A549 (cell line): ENCODE measurements around the gene C18orf63. TPM values are rescaled to one million over a fixed set of nuclear protein-coding genes. Genes with fewer than 3 reads are reported as not detected.

Experiments
- ATAC-seq, 2 experiments: fragments of 200-7000 bp in 1 of 2; fragments of >200 bp in 1 of 2; cut with Nextera tagmentation in 1 of 2; cut with Tn5 transposase in 1 of 2; 3 replicates each; pipeline versions ENCODE4 v1.8.0 to v1.9.1; 2018 to 2020; ENCODE audit warnings: mild to moderate bottlenecking in 1 of 2, moderate library complexity in 1 of 2
- CTCF ChIA-PET: fragments of 300-600 bp; sonication (Branson Sonifier 250); formaldehyde crosslinking; extraction: SDS; loops from one replicate; lab custom pipeline; 2021; ENCODE audit warnings: antibody characterized with exemption, inconsistent platforms; lab: Yijun Ruan, JAX
- POLR2A ChIA-PET: fragments of 350-600 bp; formaldehyde crosslinking; extraction: SDS; loops from one replicate; lab custom pipeline; 2021; ENCODE audit warnings: antibody characterized with exemption, inconsistent platforms; lab: Yijun Ruan, JAX
- DNase-seq, 2 experiments: peaks; one replicate each; pipeline versions ENCODE4 v3.0.0 to v3.0.0-alpha.2; 2011 to 2016; ENCODE audit warnings: low read depth in 1 of 2, low spot score in 1 of 2
- FAIRE-seq: peaks from 2 replicates; lab custom pipeline; 2011; peaks lifted over from hg19 to GRCh38; lab: Jason Lieb, UNC
- H3K27ac ChIP-seq, 2 experiments: fragments of >200 bp; sonication (Bioruptor Twin); formaldehyde crosslinking; 3 replicates each; pipeline ENCODE4 v1.5.1; 2016 to 2017
- H3K4me1 ChIP-seq: fragments of >200 bp; sonication (Bioruptor Twin); formaldehyde crosslinking; 3 replicates; pipeline ENCODE4 v1.6.1; 2016
- H3K4me2 ChIP-seq: fragments of >200 bp; sonication (Bioruptor Twin); formaldehyde crosslinking; 3 replicates; pipeline ENCODE4 v1.6.1; 2016
- H3K4me3 ChIP-seq: fragments of >200 bp; sonication (Bioruptor Twin); formaldehyde crosslinking; 3 replicates; pipeline ENCODE4 v1.5.1; 2016
- H3K9me3 ChIP-seq: fragments of >200 bp; sonication (Bioruptor Twin); formaldehyde crosslinking; 3 replicates; pipeline ENCODE4 v1.6.1; 2016
- CBX2 ChIP-seq: fragments of 200-600 bp; sonication (generic); IDR thresholded peaks from 2 replicates; pipeline ENCODE4 v1.6.1; 2016; ENCODE audit warnings: low read depth, mild to moderate bottlenecking, borderline replicate concordance
- CBX8 ChIP-seq: fragments of 200-600 bp; sonication (generic); IDR thresholded peaks from 2 replicates; pipeline ENCODE4 v1.6.1; 2016
- CHD2 ChIP-seq: fragments of 150-350 bp; IDR thresholded peaks from 2 replicates; pipeline ENCODE4 v1.6.1; 2014; ENCODE audit warnings: low read length; ENCODE audit not compliant: partially characterized antibody
- CHD4 ChIP-seq: fragments of 200-600 bp; sonication (generic); IDR thresholded peaks from 2 replicates; pipeline ENCODE4 v1.6.1; 2016; ENCODE audit warnings: antibody characterized with exemption, mild to moderate bottlenecking, borderline replicate concordance
- EP300 ChIP-seq, 2 experiments: fragments of >200 bp; sonication (Bioruptor Twin); formaldehyde crosslinking; IDR thresholded peaks; 2 replicates in 1 of 2; 3 replicates in 1 of 2; pipeline ENCODE4 v1.6.1; 2016 to 2017
- FOXS1 ChIP-seq: fragments of 250-450 bp; sonication (Bioruptor Pico); IDR thresholded peaks from 2 replicates; pipeline ENCODE4 v1.5.0; 2020; ENCODE audit warnings: mild to moderate bottlenecking, moderate library complexity
- GATA3 ChIP-seq: IDR thresholded peaks from 2 replicates; pipeline ENCODE4 v1.6.1; 2012; ENCODE audit warnings: borderline replicate concordance
- HDAC2 ChIP-seq: fragments of 200-600 bp; sonication (generic); IDR thresholded peaks from 2 replicates; pipeline ENCODE4 v1.6.1; 2016
- HEYL ChIP-seq: fragments of 250-450 bp; sonication (Bioruptor Pico); IDR thresholded peaks from 2 replicates; pipeline ENCODE4 v1.8.0; 2021; ENCODE audit warnings: mild to moderate bottlenecking, moderate library complexity
- HOXB13 ChIP-seq: fragments of 250-450 bp; sonication (Bioruptor Pico); IDR thresholded peaks from 2 replicates; pipeline ENCODE4 v1.5.0; 2020; ENCODE audit warnings: low read depth, mild to moderate bottlenecking, moderate library complexity
- JUN ChIP-seq, 2 experiments: fragments of >200 bp; sonication (Bioruptor Twin); formaldehyde crosslinking; IDR thresholded peaks; 2 replicates in 1 of 2; 3 replicates in 1 of 2; pipeline ENCODE4 v1.6.1; 2016 to 2017
- KDM1A ChIP-seq: fragments of 200-600 bp; sonication (generic); IDR thresholded peaks from 2 replicates; pipeline ENCODE4 v1.6.1; 2016; ENCODE audit warnings: low read depth, mild to moderate bottlenecking
- KDM5A ChIP-seq: fragments of 200-600 bp; sonication (generic); IDR thresholded peaks from 2 replicates; pipeline ENCODE4 v1.6.1; 2016; ENCODE audit warnings: antibody characterized with exemption, mild to moderate bottlenecking
- MYC ChIP-seq: IDR thresholded peaks from 2 replicates; pipeline ENCODE4 v1.6.1; 2012; ENCODE audit warnings: mild to moderate bottlenecking, inconsistent platforms, low read length, improper control_type of control experiment, borderline replicate concordance
- NFE2L2 ChIP-seq: fragments of 150-350 bp; conservative IDR thresholded peaks from 2 replicates; pipeline ENCODE4 v1.6.1; 2014; ENCODE audit warnings: low read length
- NR3C1 ChIP-seq: fragments of >200 bp; sonication (Bioruptor Twin); formaldehyde crosslinking; IDR thresholded peaks from 3 replicates; pipeline ENCODE4 v1.6.1; 2017
- POLR2AphosphoS2 ChIP-seq: conservative IDR thresholded peaks from 2 replicates; pipeline ENCODE4 v1.6.1; 2012; ENCODE audit warnings: low read length, improper control_type of control experiment, inconsistent platforms
- RARB ChIP-seq: fragments of 250-450 bp; sonication (Bioruptor Pico); IDR thresholded peaks from 2 replicates; pipeline ENCODE4 v1.8.0; 2021; ENCODE audit warnings: mild to moderate bottlenecking, moderate library complexity
- RCOR1 ChIP-seq: fragments of 150-350 bp; IDR thresholded peaks from 2 replicates; pipeline ENCODE4 v1.6.1; 2014; ENCODE audit warnings: antibody characterized with exemption, low read length, low read depth
- SREBF2 ChIP-seq: fragments of 450-650 bp; IDR thresholded peaks from 2 replicates; pipeline ENCODE4 v1.6.1; 2014; ENCODE audit warnings: mild to moderate bottlenecking, moderate library complexity
- TFCP2L1 ChIP-seq: fragments of 250-450 bp; sonication (Bioruptor Pico); IDR thresholded peaks from 2 replicates; pipeline ENCODE4 v1.5.0; 2021; ENCODE audit warnings: mild to moderate bottlenecking
- TP53 ChIP-seq: fragments of 250-450 bp; sonication (Bioruptor Pico); IDR thresholded peaks from 2 replicates; pipeline ENCODE4 v1.5.0; 2021; ENCODE audit warnings: mild to moderate bottlenecking, moderate library complexity
- WGBS: methylation state at CpG from one replicate; pipeline ENCODE4 v1.1.6; 2017; ENCODE audit errors: missing lambda C conversion rate; 5-methylcytosine and 5-hydroxymethylcytosine counted together
- polyA plus RNA-seq, 4 experiments: library from polyadenylated mRNA; depleted of rRNA in 3 of 4; stranded (reverse); fragments of >200 nt; fragmentation: RNase III in 1 of 4; extraction: RNeasy Plus Mini Kit Qiagen cat#74134 plus additional on column Dnase treatment in 1 of 4; gene quantifications; 2 replicates in 3 of 4; 3 replicates in 1 of 4; pipeline ENCODE4 v1.2.3, GENCODE V29; 2011 to 2017
- TF ChIP-seq, protein P1 (sequence below): IDR thresholded peaks from 2 replicates; pipeline ENCODE4 v1.6.1; 2012
- TF ChIP-seq, protein P2 (sequence below): IDR thresholded peaks from 2 replicates; pipeline ENCODE4 v1.6.1; 2012
- TF ChIP-seq, protein P3 (sequence below): fragments of 250-450 bp; sonication (Bioruptor Pico); IDR thresholded peaks from 2 replicates; pipeline ENCODE4 v1.5.0; 2020; ENCODE audit warnings: low read depth, mild to moderate bottlenecking, moderate library complexity
- TF ChIP-seq, protein P4 (sequence below): fragments of >200 bp; sonication (Bioruptor Twin); formaldehyde crosslinking; IDR thresholded peaks from 3 replicates; pipeline ENCODE4 v1.6.1; 2016
- TF ChIP-seq, protein P5 (sequence below): fragments of >200 bp; sonication (Bioruptor Twin); formaldehyde crosslinking; IDR thresholded peaks from 2 replicates; pipeline ENCODE4 v1.6.1; 2016
- TF ChIP-seq, protein P6 (sequence below): IDR thresholded peaks from 2 replicates; pipeline ENCODE4 v1.6.1; 2012; ENCODE audit warnings: low read depth, borderline replicate concordance

C18orf63 gene
- polyA plus RNA-seq, 2 of the 4 experiments (the other 2 are of a cell fraction) = not detected

DNA sequence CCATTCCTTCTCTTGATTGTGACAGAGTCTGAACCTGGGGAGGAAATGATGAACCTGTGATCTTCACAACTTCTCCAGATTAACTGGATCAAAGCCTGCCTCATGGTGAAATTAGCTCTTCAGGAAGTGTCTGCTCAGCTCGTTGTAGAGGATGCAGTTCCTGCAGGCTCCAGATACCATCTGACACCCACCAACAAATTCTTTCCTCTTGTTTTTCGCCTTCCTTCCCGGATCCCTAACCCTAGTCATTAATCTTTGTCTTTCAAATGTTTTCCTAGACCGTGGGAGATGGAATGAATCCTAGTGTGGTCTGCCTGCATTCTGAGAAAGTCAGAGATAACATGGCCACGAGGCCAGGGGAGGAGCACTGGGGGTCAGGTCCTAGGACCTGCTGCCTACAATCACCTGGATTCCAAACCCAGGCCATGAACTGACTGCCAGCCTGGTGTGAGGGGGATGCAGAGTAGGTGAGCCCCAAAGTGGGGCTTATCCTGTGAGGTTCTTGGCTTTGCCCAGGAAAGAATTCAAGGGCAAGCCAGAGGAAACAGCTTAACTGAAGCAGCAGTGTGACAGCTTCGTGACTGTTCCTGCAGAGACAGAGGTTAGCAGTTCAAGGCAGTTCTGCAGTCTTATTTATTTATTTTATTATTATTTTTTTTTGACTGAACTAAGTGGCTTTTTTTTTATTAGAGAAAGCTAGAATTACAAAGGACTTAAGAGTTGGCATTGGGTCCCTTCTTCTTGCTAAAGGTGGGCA, 73.7 kb downstream of the C18orf63 start:
- ATAC-seq (no peak), FAIRE-seq (no peak), DNase-seq (no peak)
- WGBS = 1% methylated on average over 6 of the region's 6 CpGs
- ChIA-PET CTCF (no interaction called here), POLR2A (no interaction called here)
- no peak overlapping the region for H3K27ac ChIP-seq
- no peak for TF ChIP-seq RCOR1
- no peak for TF ChIP-seq HEYL (CRISPR knock-in tag)
- TF ChIP-seq HDAC2 = no peak
- TF ChIP-seq TFCP2L1 (CRISPR knock-in tag) = no peak
- TF ChIP-seq, protein P1, sequence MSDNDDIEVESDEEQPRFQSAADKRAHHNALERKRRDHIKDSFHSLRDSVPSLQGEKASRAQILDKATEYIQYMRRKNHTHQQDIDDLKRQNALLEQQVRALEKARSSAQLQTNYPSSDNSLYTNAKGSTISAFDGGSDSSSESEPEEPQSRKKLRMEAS = no peak
- no peak for TF ChIP-seq NR3C1
- TF ChIP-seq JUN (IDR thresholded peaks at IDR 0.05) = no peak
- no peak for TF ChIP-seq HOXB13 (CRISPR knock-in tag)
- no peak for TF ChIP-seq CBX2
- TF ChIP-seq MYC = no peak
- TF ChIP-seq KDM5A = no peak
- no peak overlapping the region for H3K4me2 ChIP-seq
- no peaks in the 10 kb centered on the region for H3K4me1 ChIP-seq
- H3K4me3 ChIP-seq = no peak overlapping the region
- no peaks in the 10 kb centered on the region for H3K9me3 ChIP-seq

DNA sequence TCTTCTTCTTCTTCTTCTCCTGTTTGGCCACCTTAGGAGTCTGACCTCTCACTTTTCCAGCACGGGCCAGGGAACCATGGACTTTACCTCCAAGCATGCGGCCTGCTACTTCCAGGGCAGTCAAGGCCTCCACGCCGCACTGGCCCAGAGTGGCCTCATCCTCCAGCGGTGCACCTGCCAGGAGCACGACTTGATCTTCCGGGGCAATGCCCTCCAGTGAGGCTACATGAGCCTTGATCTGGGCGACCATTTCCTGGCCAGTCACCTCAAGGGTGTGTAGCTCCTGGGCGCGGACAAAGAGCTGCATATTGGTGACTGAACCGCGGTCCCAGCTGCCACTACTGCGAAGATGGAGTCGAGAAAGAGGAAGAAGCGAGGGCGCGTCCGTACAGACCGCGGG, 74.4 kb downstream of the C18orf63 start:
- Histone ChIP-seq H3K4me2 (no peak overlapping the region), H3K9me3 (no peaks in the 10 kb centered on the region), H3K27ac (no peak overlapping the region), H3K4me3 (no peak overlapping the region), H3K4me1 (no peaks in the 10 kb centered on the region)
- no peak for TF ChIP-seq CBX8
- TF ChIP-seq HEYL (CRISPR knock-in tag) = no peak
- TF ChIP-seq EP300 (IDR thresholded peaks at IDR 0.05) = no peak
- TF ChIP-seq NFE2L2 = no peak
- TF ChIP-seq GATA3 = no peak
- no peak for TF ChIP-seq FOXS1
- TF ChIP-seq, protein P2, sequence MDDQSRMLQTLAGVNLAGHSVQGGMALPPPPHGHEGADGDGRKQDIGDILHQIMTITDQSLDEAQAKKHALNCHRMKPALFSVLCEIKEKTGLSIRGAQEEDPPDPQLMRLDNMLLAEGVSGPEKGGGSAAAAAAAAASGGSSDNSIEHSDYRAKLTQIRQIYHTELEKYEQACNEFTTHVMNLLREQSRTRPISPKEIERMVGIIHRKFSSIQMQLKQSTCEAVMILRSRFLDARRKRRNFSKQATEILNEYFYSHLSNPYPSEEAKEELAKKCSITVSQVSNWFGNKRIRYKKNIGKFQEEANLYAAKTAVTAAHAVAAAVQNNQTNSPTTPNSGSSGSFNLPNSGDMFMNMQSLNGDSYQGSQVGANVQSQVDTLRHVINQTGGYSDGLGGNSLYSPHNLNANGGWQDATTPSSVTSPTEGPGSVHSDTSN = no peak
- TF ChIP-seq TP53 (CRISPR knock-in tag) = no peak
- TF ChIP-seq, protein P3, sequence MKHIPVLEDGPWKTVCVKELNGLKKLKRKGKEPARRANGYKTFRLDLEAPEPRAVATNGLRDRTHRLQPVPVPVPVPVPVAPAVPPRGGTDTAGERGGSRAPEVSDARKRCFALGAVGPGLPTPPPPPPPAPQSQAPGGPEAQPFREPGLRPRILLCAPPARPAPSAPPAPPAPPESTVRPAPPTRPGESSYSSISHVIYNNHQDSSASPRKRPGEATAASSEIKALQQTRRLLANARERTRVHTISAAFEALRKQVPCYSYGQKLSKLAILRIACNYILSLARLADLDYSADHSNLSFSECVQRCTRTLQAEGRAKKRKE (CRISPR knock-in tag) = no peak
- TF ChIP-seq, protein P1 = no peak
- TF ChIP-seq RARB (CRISPR knock-in tag) = no peak
- TF ChIP-seq CHD4 = no peak
- TF ChIP-seq KDM1A = no peak
- TF ChIP-seq POLR2AphosphoS2 = no peak
- no peak for TF ChIP-seq MYC
- TF ChIP-seq, protein P4, sequence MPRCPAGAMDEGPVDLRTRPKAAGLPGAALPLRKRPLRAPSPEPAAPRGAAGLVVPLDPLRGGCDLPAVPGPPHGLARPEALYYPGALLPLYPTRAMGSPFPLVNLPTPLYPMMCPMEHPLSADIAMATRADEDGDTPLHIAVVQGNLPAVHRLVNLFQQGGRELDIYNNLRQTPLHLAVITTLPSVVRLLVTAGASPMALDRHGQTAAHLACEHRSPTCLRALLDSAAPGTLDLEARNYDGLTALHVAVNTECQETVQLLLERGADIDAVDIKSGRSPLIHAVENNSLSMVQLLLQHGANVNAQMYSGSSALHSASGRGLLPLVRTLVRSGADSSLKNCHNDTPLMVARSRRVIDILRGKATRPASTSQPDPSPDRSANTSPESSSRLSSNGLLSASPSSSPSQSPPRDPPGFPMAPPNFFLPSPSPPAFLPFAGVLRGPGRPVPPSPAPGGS = no peak
- TF ChIP-seq, protein P5, sequence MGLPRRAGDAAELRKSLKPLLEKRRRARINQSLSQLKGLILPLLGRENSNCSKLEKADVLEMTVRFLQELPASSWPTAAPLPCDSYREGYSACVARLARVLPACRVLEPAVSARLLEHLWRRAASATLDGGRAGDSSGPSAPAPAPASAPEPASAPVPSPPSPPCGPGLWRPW = no peak
- TF ChIP-seq CHD2 = no peak
- TF ChIP-seq, protein P6, sequence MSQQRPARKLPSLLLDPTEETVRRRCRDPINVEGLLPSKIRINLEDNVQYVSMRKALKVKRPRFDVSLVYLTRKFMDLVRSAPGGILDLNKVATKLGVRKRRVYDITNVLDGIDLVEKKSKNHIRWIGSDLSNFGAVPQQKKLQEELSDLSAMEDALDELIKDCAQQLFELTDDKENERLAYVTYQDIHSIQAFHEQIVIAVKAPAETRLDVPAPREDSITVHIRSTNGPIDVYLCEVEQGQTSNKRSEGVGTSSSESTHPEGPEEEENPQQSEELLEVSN = no peak
- no peak for TF ChIP-seq SREBF2
- DNase-seq (no peak), ATAC-seq (no peak), FAIRE-seq (no peak)
- ChIA-PET CTCF (no interaction called here), POLR2A (no interaction called here)
- WGBS = 63% methylated on average over 15 of the region's 20 CpGs
